Upper lobe of left lung (tissue), 6 donors: ENCODE data around the gene MYO15B. TPM values are rescaled to one million over a fixed set of nuclear protein-coding genes. Genes with fewer than 3 reads are reported as not detected.
A peak's percentile ranks its signal among the peaks of the same experiment; 100 is the strongest.
"Not testable (repeated sequence)": the region's sequence is repeated elsewhere in the genome, so short reads cannot be mapped to it uniquely, and the experiment has no call there.

Experiments used
- ATAC-seq, 2 donors: fragments of 200-7000 bp; cut with Tn5 transposase; one replicate each; pipeline ENCODE4 v1.9.1; 2022; ENCODE audit warnings: mild to moderate bottlenecking in 2 of 2, moderate library complexity in 2 of 2; ENCODE audit not compliant: low FRiP score in 2 of 2
- DNase-seq, 2 donors: peaks; one replicate each; pipeline ENCODE4 v3.0.0-alpha.2; 2019 to 2020
- H3K27ac ChIP-seq, 4 donors: fragments of 200-600 bp; sonication (generic); one replicate each; pipeline ENCODE4 v1.5.1; 2016 to 2019
- H3K27me3 ChIP-seq, 4 donors: fragments of 200-600 bp; sonication (generic); one replicate each; pipeline ENCODE4 v1.5.1; 2017 to 2019
- H3K36me3 ChIP-seq, 4 donors: fragments of 200-600 bp; sonication (generic); one replicate each; pipeline ENCODE4 v1.5.1; 2016 to 2019
- H3K4me1 ChIP-seq, 4 donors: fragments of 200-600 bp; sonication (generic); one replicate each; pipeline ENCODE4 v1.5.1; 2018 to 2019
- H3K4me3 ChIP-seq, 4 donors: fragments of 200-600 bp; sonication (generic); one replicate each; pipeline ENCODE4 v1.5.1; 2017 to 2019; ENCODE audit warnings: mild to moderate bottlenecking in 2 of 4, moderate library complexity in 1 of 4
- H3K9me3 ChIP-seq, 4 donors: fragments of 200-600 bp; sonication (generic); one replicate each; pipeline ENCODE4 v1.5.1; 2018 to 2019
- CTCF ChIP-seq, 6 experiments: fragments of 450-650 bp in 4 of 6; fragments of 200-600 bp in 2 of 6; sonication (generic) in 2 of 6; IDR thresholded peaks; one replicate each; pipeline ENCODE4 v1.5.1; 2016 to 2019; ENCODE audit warnings: antibody characterized with exemption in 6 of 6
- EP300 ChIP-seq, 4 donors: sonication (generic); formaldehyde crosslinking; IDR thresholded peaks; one replicate each; pipeline ENCODE4 v1.5.1; 2017; ENCODE audit warnings: antibody characterized with exemption in 4 of 4, control low read depth in 2 of 4
- POLR2A ChIP-seq, 4 donors: fragments of 450-650 bp; IDR thresholded peaks; one replicate each; pipeline ENCODE4 v1.5.1; 2016 to 2017; ENCODE audit warnings: antibody characterized with exemption in 4 of 4, mild to moderate bottlenecking in 2 of 4
- POLR2AphosphoS5 ChIP-seq, 2 donors: sonication (generic); formaldehyde crosslinking; IDR thresholded peaks; one replicate each; pipeline ENCODE4 v1.5.1; 2017; ENCODE audit warnings: antibody characterized with exemption in 2 of 2
- WGBS, 2 donors: methylation state at CpG; one replicate each; pipeline ENCODE4 v1.1.5; 2017 to 2018; 5-methylcytosine and 5-hydroxymethylcytosine counted together
- total RNA-seq, 6 donors: library from RNA; depleted of rRNA in 4 of 6; stranded (reverse); fragments of >200 nt in 4 of 6; gene quantifications; one replicate each; pipeline versions ENCODE4 v1.1.0 to v1.2.1, GENCODE V29; 2016 to 2021
- donor health status: DM: no; HTN: no; CAD: no; lungs with moderate emphysema.
- donor health status: DM: no; HTN: yes; CAD: no; lungs with severe emphysema.

MYO15B gene
- total RNA-seq, 6 donors from 2014 or later, result 89.8 to 592 (median 183) TPM

- no peak for TF ChIP-seq CTCF (IDR thresholded peaks at IDR 0.05)
- no peak for TF ChIP-seq POLR2A (IDR thresholded peaks at IDR 0.05)
- no peak for TF ChIP-seq POLR2AphosphoS5 (IDR thresholded peaks at IDR 0.05)
- TF ChIP-seq EP300 (IDR thresholded peaks at IDR 0.05), result no peak
- Histone ChIP-seq H3K9me3 (no peaks in the 10 kb centered on the region), H3K36me3 (peaks cover 0 to 13% (median 0%) of the 10 kb centered on the region in 4 donors), H3K27me3 (no peaks in the 10 kb centered on the region), H3K27ac (peak overlapping the region in 1 of 4 donors; percentile 64), H3K4me3 (no peak overlapping the region), H3K4me1 (peaks cover 25 to 64% (median 40%) of the 10 kb centered on the region in 4 donors)
- peak in 1 of 2 donors; percentile 47 for DNase-seq
- no peak for ATAC-seq
- WGBS, 2 donors, result 82% methylated on average over 6 of the region's 7 CpGs; no CpG with 5 or more reads in 1 of the 2 donors
Observed at GRCh38 chr17:75637551-75637950, 50.0 kb downstream of the MYO15B start.

GRCh38 chr17:75638039-75638438, 50.4 kb downstream of the MYO15B start:
- not testable (repeated sequence) for H3K27me3 ChIP-seq, H3K27ac ChIP-seq, DNase-seq, ATAC-seq, H3K4me3 ChIP-seq, H3K9me3 ChIP-seq
- H3K4me1 ChIP-seq, result peaks cover 22 to 64% (median 38%) of the 10 kb centered on the region in 4 donors
- WGBS, 2 donors, result 95 to 98% methylated on average over 12 of the region's 12 CpGs
- peaks cover 0 to 13% (median 0%) of the 10 kb centered on the region in 4 donors for H3K36me3 ChIP-seq

GRCh38 chr17:75638893-75639292, 51.3 kb downstream of the MYO15B start:
- Histone ChIP-seq H3K9me3 (no peaks in the 10 kb centered on the region), H3K4me3 (no peak overlapping the region), H3K36me3 (peaks cover 0 to 13% (median 0%) of the 10 kb centered on the region in 4 donors), H3K27me3 (no peaks in the 10 kb centered on the region), H3K4me1 (peaks cover 13 to 59% (median 34%) of the 10 kb centered on the region in 4 donors), H3K27ac (peak overlapping the region in 2 of 4 donors; percentile 42 to 60)
- ATAC-seq (no peak), DNase-seq (peak in 1 of 2 donors; percentile 57)
- WGBS, 2 donors, result 94% methylated on average over 2 to 13 of the region's 13 CpGs
- TF ChIP-seq EP300 (IDR thresholded peaks at IDR 0.05) (no peak), POLR2AphosphoS5 (IDR thresholded peaks at IDR 0.05) (no peak), POLR2A (IDR thresholded peaks at IDR 0.05) (no peak), CTCF (IDR thresholded peaks at IDR 0.05) (no peak)

GRCh38 chr17:75639327-75639726, 51.7 kb downstream of the MYO15B start:
- Histone ChIP-seq H3K36me3 (peaks cover 0 to 13% (median 0%) of the 10 kb centered on the region in 4 donors), H3K27ac (peak overlapping the region in 3 of 4 donors; percentile 22 to 60 (median 42)), H3K4me3 (no peak overlapping the region), H3K9me3 (no peaks in the 10 kb centered on the region), H3K4me1 (peaks cover 9 to 55% (median 30%) of the 10 kb centered on the region in 4 donors), H3K27me3 (no peaks in the 10 kb centered on the region)
- no peak for ATAC-seq
- peak; percentile 27 to 80 for DNase-seq
- WGBS, 2 donors, result 67 to 79% methylated on average over 1 to 3 of the region's 3 CpGs
- TF ChIP-seq POLR2A (IDR thresholded peaks at IDR 0.05) (no peak), POLR2AphosphoS5 (IDR thresholded peaks at IDR 0.05) (peak in 1 of 2 donors; percentile 14), EP300 (IDR thresholded peaks at IDR 0.05) (peak in 1 of 4 donors; percentile 64)

- H3K9me3 ChIP-seq, result no peaks in the 10 kb centered on the region
- peaks cover 6 to 53% (median 27%) of the 10 kb centered on the region in 4 donors for H3K4me1 ChIP-seq
- H3K27me3 ChIP-seq, result no peaks in the 10 kb centered on the region
- DNase-seq (peak; percentile 73 to 79), ATAC-seq (peak in 1 of 2 donors; percentile 35)
- WGBS, 2 donors, result 72 to 88% methylated on average over 5 to 30 of the region's 30 CpGs
- no peak overlapping the region for H3K4me3 ChIP-seq
- peaks cover 0 to 13% (median 0%) of the 10 kb centered on the region in 4 donors for H3K36me3 ChIP-seq
- H3K27ac ChIP-seq, result peak overlapping the region in 3 of 4 donors; percentile 32 to 60 (median 42)
- peak in 1 of 4 donors; percentile 67 for TF ChIP-seq EP300 (IDR thresholded peaks at IDR 0.05)
- TF ChIP-seq CTCF (IDR thresholded peaks at IDR 0.05), result peak in 4 of 6 experiments; percentile 11 to 57 (median 38)
- TF ChIP-seq POLR2A (IDR thresholded peaks at IDR 0.05), result no peak
- TF ChIP-seq POLR2AphosphoS5 (IDR thresholded peaks at IDR 0.05), result no peak
Observed at GRCh38 chr17:75639771-75640555, 52.4 kb downstream of the MYO15B start.
